HEK293 (cell line): ENCODE data around the gene PREB.

Experiments
- CTCF ChIP-seq: fragments of 450-650 bp; formaldehyde crosslinking; IDR thresholded peaks from 2 replicates; pipeline ENCODE4 v1.5.1; 2016; ENCODE audit warnings: missing biosample characterization, missing genetic modification characterization
- MYNN ChIP-seq: fragments of 450-650 bp; formaldehyde crosslinking; IDR thresholded peaks from 2 replicates; pipeline ENCODE4 v1.5.1; 2016; ENCODE audit warnings: missing biosample characterization, missing genetic modification characterization, borderline replicate concordance
- SP3 ChIP-seq: fragments of 450-650 bp; formaldehyde crosslinking; IDR thresholded peaks from 2 replicates; pipeline ENCODE4 v1.5.1; 2016; ENCODE audit warnings: missing biosample characterization, missing genetic modification characterization
- YY1 ChIP-seq: fragments of 450-650 bp; formaldehyde crosslinking; IDR thresholded peaks from 2 replicates; pipeline ENCODE4 v1.5.1; 2018; ENCODE audit warnings: missing biosample characterization, missing genetic modification characterization
- ZNF280C ChIP-seq: fragments of 450-650 bp; formaldehyde crosslinking; IDR thresholded peaks from 2 replicates; pipeline ENCODE4 v1.5.1; 2016; ENCODE audit warnings: missing biosample characterization, missing genetic modification characterization
- ZNF423 ChIP-seq: fragments of 450-650 bp; formaldehyde crosslinking; IDR thresholded peaks from 2 replicates; pipeline ENCODE4 v1.5.1; 2016; ENCODE audit warnings: missing biosample characterization, missing genetic modification characterization
- ZNF558 ChIP-seq: fragments of 450-650 bp; formaldehyde crosslinking; IDR thresholded peaks from 2 replicates; pipeline ENCODE4 v1.5.1; 2016; ENCODE audit warnings: missing biosample characterization, missing genetic modification characterization
- ZNF624 ChIP-seq: fragments of 450-650 bp; formaldehyde crosslinking; IDR thresholded peaks from 2 replicates; pipeline ENCODE4 v1.5.1; 2017; ENCODE audit warnings: missing biosample characterization, missing genetic modification characterization

DNA sequence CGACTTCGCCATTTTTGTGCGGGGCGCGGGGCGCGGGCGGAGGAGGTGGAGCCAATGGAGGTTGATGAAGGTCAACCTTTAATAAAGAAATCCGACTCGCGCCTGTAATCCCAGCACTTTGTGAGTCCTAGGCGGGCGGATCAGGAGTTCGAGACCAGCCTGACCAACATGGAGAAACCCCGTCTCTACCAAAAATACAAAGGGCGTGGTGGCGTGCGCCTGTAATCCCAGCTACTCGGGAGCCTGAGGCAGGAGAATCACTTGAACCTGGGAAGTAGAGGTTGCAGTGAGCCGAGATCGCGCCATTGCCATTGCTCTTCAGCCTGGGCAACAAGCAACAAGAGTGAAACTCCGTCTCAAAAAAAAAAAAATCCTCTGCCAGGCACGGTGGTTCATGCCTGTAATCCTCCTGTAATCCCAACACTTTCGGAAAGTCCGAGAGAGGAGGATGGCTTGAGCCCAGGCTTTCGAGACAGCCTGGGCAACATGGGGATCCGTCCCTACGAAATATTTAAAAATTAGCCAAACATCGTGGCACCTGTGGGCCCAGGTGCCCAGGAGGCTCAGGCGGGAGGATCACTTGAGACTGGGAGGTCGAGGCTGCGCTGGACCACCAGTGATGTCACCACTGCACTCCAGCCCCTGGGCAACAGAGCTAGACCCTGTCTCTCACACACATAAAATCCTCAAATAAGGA, 493 bp upstream of the PREB start:
- TF ChIP-seq CTCF (tag by site-specific recombination) (no peak), SP3 (tag by site-specific recombination) (no peak), YY1 (peak; percentile 81), ZNF423 (no peak), ZNF624 (no peak), ZNF280C (no peak), ZNF558 (tag by site-specific recombination) (no peak), MYNN (tag by site-specific recombination) (no peak)
